Neural cell (in vitro differentiated cells): ENCODE measurements around the gene ARL6IP5. TPM values are rescaled to one million over a fixed set of nuclear protein-coding genes. Genes with fewer than 3 reads are reported as not detected.

Experiments
- H2AFZ ChIP-seq: fragments of 200-600, 300-800 bp; sonication (generic), shearing (Covaris generic); 2 replicates; pipeline ENCODE4 v1.6.0; 2014; ENCODE audit warnings: low read depth, mild to moderate bottlenecking, antibody characterized with exemption, low read length, moderate library complexity
- H3F3A ChIP-seq: fragments of 200-600 bp; shearing (Covaris generic); 2 replicates; pipeline ENCODE4 v1.6.1; 2016; ENCODE audit warnings: mild to moderate bottlenecking, moderate library complexity, mixed read lengths, antibody characterized with exemption, low read length; ENCODE audit not compliant: insufficient read depth, poor library complexity, severe bottlenecking
- H3K27ac ChIP-seq: fragments of 200-600, 300-800 bp; sonication (generic), shearing (Covaris generic); 2 replicates; pipeline ENCODE4 v1.5.1; 2014; ENCODE audit warnings: mild to moderate bottlenecking, low read length, moderate library complexity
- H3K27me3 ChIP-seq: fragments of 300-800, 200-600 bp; sonication (generic), shearing (Covaris generic); 2 replicates; pipeline ENCODE4 v1.6.0; 2014; ENCODE audit warnings: mild to moderate bottlenecking, low read depth, low read length, moderate library complexity; ENCODE audit not compliant: insufficient read depth
- H3K36me3 ChIP-seq: fragments of 300-800, 200-600 bp; sonication (generic), shearing (Covaris generic); 2 replicates; pipeline ENCODE4 v1.5.1; 2014; ENCODE audit warnings: mild to moderate bottlenecking, antibody characterized with exemption, low read length, moderate library complexity; ENCODE audit not compliant: insufficient read depth
- H3K4me2 ChIP-seq: fragments of 300-800, 200-600 bp; sonication (generic), shearing (Covaris generic); 2 replicates; pipeline ENCODE4 v1.6.0; 2014; ENCODE audit warnings: mild to moderate bottlenecking, low read length
- H3K4me3 ChIP-seq: fragments of 300-800, 200-600 bp; sonication (generic), shearing (Covaris generic); 2 replicates; pipeline ENCODE4 v1.5.1; 2014; ENCODE audit warnings: mild to moderate bottlenecking, low read length, moderate library complexity
- H3K79me2 ChIP-seq: fragments of 200-600 bp; shearing (Covaris generic); replicated peaks from 2 replicates; pipeline ENCODE4 v1.6.0; 2014; ENCODE audit warnings: mild to moderate bottlenecking, low read length, moderate library complexity; ENCODE audit not compliant: insufficient read depth
- H3K9ac ChIP-seq: fragments of 300-800, 200-600 bp; sonication (generic), shearing (Covaris generic); 2 replicates; pipeline ENCODE4 v1.6.1; 2016; ENCODE audit warnings: mild to moderate bottlenecking, low read length, mixed read lengths
- H3K9me2 ChIP-seq: fragments of 200-600 bp; shearing (Covaris generic); 2 replicates; pipeline ENCODE4 v1.6.1; 2016; ENCODE audit warnings: mild to moderate bottlenecking, low read length, mixed read lengths; ENCODE audit not compliant: insufficient read depth
- H3K9me3 ChIP-seq: fragments of 200-600, 300-800 bp; sonication (generic), shearing (Covaris generic); 2 replicates; pipeline ENCODE4 v1.6.1; 2016; ENCODE audit warnings: mild to moderate bottlenecking, mixed run types, low read length, moderate library complexity, mixed read lengths
- H4K20me1 ChIP-seq: fragments of 200-600 bp; shearing (Covaris generic); 2 replicates; pipeline ENCODE4 v1.6.1; 2016; ENCODE audit warnings: mild to moderate bottlenecking, mixed run types; ENCODE audit not compliant: insufficient read depth
- EP300 ChIP-seq: fragments of 450-650 bp; conservative IDR thresholded peaks from 2 replicates; pipeline ENCODE4 v1.6.1; 2014; ENCODE audit warnings: antibody characterized with exemption, mild to moderate bottlenecking, moderate library complexity; ENCODE audit not compliant: poor library complexity, severe bottlenecking
- EZH2 ChIP-seq: fragments of 200-600, 300-800 bp; shearing (Covaris generic), sonication (generic); IDR thresholded peaks from 2 replicates; pipeline ENCODE4 v1.6.1; 2014; ENCODE audit warnings: antibody characterized with exemption, low read length, borderline replicate concordance, mild to moderate bottlenecking; ENCODE audit not compliant: insufficient read depth, poor library complexity, severe bottlenecking
- MXI1 ChIP-seq: fragments of 450-650 bp; conservative IDR thresholded peaks from 2 replicates; pipeline ENCODE4 v1.6.1; 2014; ENCODE audit warnings: antibody characterized with exemption, mild to moderate bottlenecking; ENCODE audit not compliant: poor library complexity, severe bottlenecking
- POLR2AphosphoS5 ChIP-seq: IDR thresholded peaks from 2 replicates; pipeline ENCODE4 v1.6.1; 2012
- RAD21 ChIP-seq: fragments of 450-650 bp; conservative IDR thresholded peaks from 2 replicates; pipeline ENCODE4 v1.6.1; 2014; ENCODE audit warnings: antibody characterized with exemption, mild to moderate bottlenecking, moderate library complexity
- REST ChIP-seq: IDR thresholded peaks from 2 replicates; pipeline ENCODE4 v1.6.1; 2012; ENCODE audit warnings: borderline replicate concordance
- SMC3 ChIP-seq: fragments of 450-650 bp; conservative IDR thresholded peaks from 2 replicates; pipeline ENCODE4 v1.6.1; 2014; ENCODE audit warnings: antibody characterized with exemption, mild to moderate bottlenecking, moderate library complexity; ENCODE audit not compliant: poor library complexity
- TAF1 ChIP-seq: IDR thresholded peaks from 2 replicates; pipeline ENCODE4 v1.6.1; 2012; ENCODE audit warnings: low read depth
- polyA plus RNA-seq: library from polyadenylated mRNA; depleted of rRNA; stranded (reverse); fragments of >200 nt; gene quantifications from 2 replicates; pipeline ENCODE4 v1.2.3, GENCODE V29; 2014
- TF ChIP-seq, protein P1 (sequence below): fragments of 450-650 bp; IDR thresholded peaks from 2 replicates; pipeline ENCODE4 v1.5.1; 2014; ENCODE audit warnings: antibody characterized with exemption, mild to moderate bottlenecking, moderate library complexity; ENCODE audit not compliant: poor library complexity, severe bottlenecking

The ARL6IP5 gene
- polyA plus RNA-seq, 1 donor from 2014 or later, result 108 TPM

GRCh38 chr3:69120879-69121464, 36.2 kb downstream of the ARL6IP5 start:
- H3K36me3 ChIP-seq, result no peaks in the 10 kb centered on the region
- H3F3A ChIP-seq, result no peaks in the 10 kb centered on the region
- TF ChIP-seq SMC3 (peak; percentile 81), RAD21 (peak; percentile 78), MXI1 (no peak), POLR2AphosphoS5 (no peak)
- TF ChIP-seq, protein P1, sequence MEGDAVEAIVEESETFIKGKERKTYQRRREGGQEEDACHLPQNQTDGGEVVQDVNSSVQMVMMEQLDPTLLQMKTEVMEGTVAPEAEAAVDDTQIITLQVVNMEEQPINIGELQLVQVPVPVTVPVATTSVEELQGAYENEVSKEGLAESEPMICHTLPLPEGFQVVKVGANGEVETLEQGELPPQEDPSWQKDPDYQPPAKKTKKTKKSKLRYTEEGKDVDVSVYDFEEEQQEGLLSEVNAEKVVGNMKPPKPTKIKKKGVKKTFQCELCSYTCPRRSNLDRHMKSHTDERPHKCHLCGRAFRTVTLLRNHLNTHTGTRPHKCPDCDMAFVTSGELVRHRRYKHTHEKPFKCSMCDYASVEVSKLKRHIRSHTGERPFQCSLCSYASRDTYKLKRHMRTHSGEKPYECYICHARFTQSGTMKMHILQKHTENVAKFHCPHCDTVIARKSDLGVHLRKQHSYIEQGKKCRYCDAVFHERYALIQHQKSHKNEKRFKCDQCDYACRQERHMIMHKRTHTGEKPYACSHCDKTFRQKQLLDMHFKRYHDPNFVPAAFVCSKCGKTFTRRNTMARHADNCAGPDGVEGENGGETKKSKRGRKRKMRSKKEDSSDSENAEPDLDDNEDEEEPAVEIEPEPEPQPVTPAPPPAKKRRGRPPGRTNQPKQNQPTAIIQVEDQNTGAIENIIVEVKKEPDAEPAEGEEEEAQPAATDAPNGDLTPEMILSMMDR, result peak; percentile 86
- H4K20me1 ChIP-seq, result no peaks in the 10 kb centered on the region
- no peak overlapping the region for H3K4me3 ChIP-seq
- H3K9ac ChIP-seq, result no peak overlapping the region
- H3K27me3 ChIP-seq, result no peaks in the 10 kb centered on the region
- H3K79me2 ChIP-seq, result no peaks in the 10 kb centered on the region
- no peak overlapping the region for H3K4me2 ChIP-seq
- no peaks in the 10 kb centered on the region for H3K9me3 ChIP-seq
- H3K27ac ChIP-seq, result no peak overlapping the region
- no peaks in the 10 kb centered on the region for H3K9me2 ChIP-seq
- H2AFZ ChIP-seq, result no peak overlapping the region

GRCh38 chr3:69121513-69121912, 36.8 kb downstream of the ARL6IP5 start:
- H2AFZ ChIP-seq, result no peak overlapping the region
- H3K27ac ChIP-seq, result no peak overlapping the region
- no peaks in the 10 kb centered on the region for H3K79me2 ChIP-seq
- no peaks in the 10 kb centered on the region for H3K9me2 ChIP-seq
- TF ChIP-seq SMC3, result no peak
- no peak for TF ChIP-seq MXI1
- no peak for TF ChIP-seq EZH2
- TF ChIP-seq REST, result no peak
- no peak for TF ChIP-seq TAF1
- no peak for TF ChIP-seq POLR2AphosphoS5
- TF ChIP-seq, protein P1, result no peak
- TF ChIP-seq EP300, result no peak
- TF ChIP-seq RAD21, result no peak
- no peak overlapping the region for H3K9ac ChIP-seq
- no peak overlapping the region for H3K4me3 ChIP-seq
- H3K36me3 ChIP-seq, result no peaks in the 10 kb centered on the region
- H3K27me3 ChIP-seq, result no peaks in the 10 kb centered on the region
- H4K20me1 ChIP-seq, result no peaks in the 10 kb centered on the region
- H3F3A ChIP-seq, result no peaks in the 10 kb centered on the region
- H3K9me3 ChIP-seq, result no peaks in the 10 kb centered on the region
- no peak overlapping the region for H3K4me2 ChIP-seq
